A673 (cell line): Measurements from ENCODE around the gene CKAP2L. TPM values are rescaled to one million over a fixed set of nuclear protein-coding genes. Genes with fewer than 3 reads are reported as not detected.

Source experiments
- BruUV-seq: library from RNA; stranded (reverse); fragments of 400-500 nt; replicated peaks from 2 replicates; lab custom pipeline; 2021; lab: Mats Ljungman, UMichigan
- CTCF ChIA-PET: fragments of 300-600 bp; sonication (Branson Sonifier 250); formaldehyde crosslinking; loops from one replicate; lab custom pipeline; 2022; ENCODE audit warnings: antibody characterized with exemption; lab: Charles Lee
- POLR2A ChIA-PET: fragments of 300-600 bp; sonication (Branson Sonifier 250); formaldehyde crosslinking; loops from one replicate; lab custom pipeline; 2022; ENCODE audit warnings: antibody characterized with exemption; ENCODE audit not compliant: low non-redundant PET; lab: Charles Lee
- DNase-seq: peaks from one replicate; pipeline ENCODE4 v3.0.0-alpha.2; 2015; ENCODE audit warnings: low spot score
- H3K27ac ChIP-seq: fragments of 200-600 bp; sonication (generic); 2 replicates; pipeline ENCODE4 v1.5.1; 2016; ENCODE audit warnings: mixed run types, low read depth, mild to moderate bottlenecking, mixed read lengths, antibody characterized with exemption, low read length; ENCODE audit not compliant: poor library complexity, severe bottlenecking
- H3K27me3 ChIP-seq: fragments of 200-600 bp; sonication (generic); replicated peaks from 2 replicates; pipeline ENCODE4 v1.6.1; 2017; ENCODE audit warnings: mixed run types, low read depth, mild to moderate bottlenecking, mixed read lengths, antibody characterized with exemption, low read length; ENCODE audit not compliant: insufficient read depth, poor library complexity
- H3K36me3 ChIP-seq: fragments of 200-600 bp; sonication (generic); 2 replicates; pipeline ENCODE4 v1.6.1; 2016; ENCODE audit warnings: mixed run types, mild to moderate bottlenecking, mixed read lengths, antibody characterized with exemption, low read length; ENCODE audit not compliant: insufficient read depth, poor library complexity, severe bottlenecking
- H3K4me1 ChIP-seq: fragments of 200-600 bp; sonication (generic); 2 replicates; pipeline ENCODE4 v1.6.1; 2017; ENCODE audit warnings: mixed run types, mild to moderate bottlenecking, mixed read lengths, antibody characterized with exemption, low read length; ENCODE audit not compliant: insufficient read depth, poor library complexity, severe bottlenecking
- H3K4me3 ChIP-seq: fragments of 200-600 bp; sonication (generic); 2 replicates; pipeline ENCODE4 v1.5.1; 2016; ENCODE audit warnings: low read depth, mixed run types, mild to moderate bottlenecking, mixed read lengths, low read length; ENCODE audit not compliant: poor library complexity, severe bottlenecking
- H3K9me3 ChIP-seq: fragments of 200-600 bp; sonication (generic); 2 replicates; pipeline ENCODE4 v1.6.1; 2016; ENCODE audit warnings: mixed run types, low read depth, mild to moderate bottlenecking, mixed read lengths, antibody characterized with exemption, low read length; ENCODE audit not compliant: poor library complexity, severe bottlenecking
- EZH2 ChIP-seq: fragments of 200-600 bp; sonication (generic); IDR thresholded peaks from 2 replicates; pipeline ENCODE4 v1.6.1; 2017; ENCODE audit warnings: borderline replicate concordance, low read depth, mild to moderate bottlenecking, mixed read lengths, antibody characterized with exemption, low read length; ENCODE audit not compliant: poor library complexity, severe bottlenecking
- intact Hi-C: fragments of 100-400 bp; cut with micrococcal nuclease; formaldehyde crosslinking; loops from one replicate; pipeline ENCODE4 v1.10.0; 2022; ENCODE audit not compliant: unreplicated experiment
- total RNA-seq: library from RNA; stranded (reverse); gene quantifications from 2 replicates; pipeline ENCODE4 v1.2.3, GENCODE V29; 2021
- TF ChIP-seq, protein P1 (sequence below): fragments of 300-800, 200-600 bp; sonication (generic); conservative IDR thresholded peaks from 2 replicates; pipeline ENCODE4 v1.5.1; 2017; ENCODE audit warnings: low read depth, mild to moderate bottlenecking, antibody characterized with exemption, low read length, moderate library complexity, mixed read lengths

The CKAP2L gene
- total RNA-seq, 1 experiment from 2014 or later: 49.6 TPM

DNA sequence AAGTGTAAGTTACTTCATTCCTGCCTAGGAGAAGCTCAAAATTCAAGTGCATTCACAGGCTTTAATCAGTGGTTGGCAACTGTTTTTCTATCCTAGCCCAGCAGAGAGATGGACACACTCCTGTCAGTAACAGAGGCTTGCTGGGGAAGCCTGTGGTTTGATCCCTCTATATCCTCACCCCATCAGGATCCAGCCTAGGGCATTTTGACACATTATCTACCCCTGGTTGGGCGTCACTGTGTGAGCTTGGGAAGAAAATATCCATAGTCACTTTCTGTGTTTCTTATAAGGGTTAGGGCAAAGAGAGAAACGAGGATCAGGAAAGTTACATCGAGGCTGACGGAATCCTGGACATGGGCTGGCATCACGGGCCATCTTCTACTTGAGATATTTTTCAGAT, 33.6 kb downstream of the CKAP2L start:
- BruUV-seq: no TSS peak
- Histone ChIP-seq H3K27ac (no peak overlapping the region), H3K9me3 (no peaks in the 10 kb centered on the region), H3K27me3 (no peaks in the 10 kb centered on the region), H3K36me3 (no peaks in the 10 kb centered on the region), H3K4me3 (no peak overlapping the region), H3K4me1 (no peaks in the 10 kb centered on the region)
- CTCF ChIA-PET: no interaction called here
- POLR2A ChIA-PET: no interaction called here
- DNase-seq: no peak
- TF ChIP-seq, protein P1, sequence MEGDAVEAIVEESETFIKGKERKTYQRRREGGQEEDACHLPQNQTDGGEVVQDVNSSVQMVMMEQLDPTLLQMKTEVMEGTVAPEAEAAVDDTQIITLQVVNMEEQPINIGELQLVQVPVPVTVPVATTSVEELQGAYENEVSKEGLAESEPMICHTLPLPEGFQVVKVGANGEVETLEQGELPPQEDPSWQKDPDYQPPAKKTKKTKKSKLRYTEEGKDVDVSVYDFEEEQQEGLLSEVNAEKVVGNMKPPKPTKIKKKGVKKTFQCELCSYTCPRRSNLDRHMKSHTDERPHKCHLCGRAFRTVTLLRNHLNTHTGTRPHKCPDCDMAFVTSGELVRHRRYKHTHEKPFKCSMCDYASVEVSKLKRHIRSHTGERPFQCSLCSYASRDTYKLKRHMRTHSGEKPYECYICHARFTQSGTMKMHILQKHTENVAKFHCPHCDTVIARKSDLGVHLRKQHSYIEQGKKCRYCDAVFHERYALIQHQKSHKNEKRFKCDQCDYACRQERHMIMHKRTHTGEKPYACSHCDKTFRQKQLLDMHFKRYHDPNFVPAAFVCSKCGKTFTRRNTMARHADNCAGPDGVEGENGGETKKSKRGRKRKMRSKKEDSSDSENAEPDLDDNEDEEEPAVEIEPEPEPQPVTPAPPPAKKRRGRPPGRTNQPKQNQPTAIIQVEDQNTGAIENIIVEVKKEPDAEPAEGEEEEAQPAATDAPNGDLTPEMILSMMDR: no peak
- TF ChIP-seq EZH2: no peak
- intact Hi-C loops: no loop called here

DNA sequence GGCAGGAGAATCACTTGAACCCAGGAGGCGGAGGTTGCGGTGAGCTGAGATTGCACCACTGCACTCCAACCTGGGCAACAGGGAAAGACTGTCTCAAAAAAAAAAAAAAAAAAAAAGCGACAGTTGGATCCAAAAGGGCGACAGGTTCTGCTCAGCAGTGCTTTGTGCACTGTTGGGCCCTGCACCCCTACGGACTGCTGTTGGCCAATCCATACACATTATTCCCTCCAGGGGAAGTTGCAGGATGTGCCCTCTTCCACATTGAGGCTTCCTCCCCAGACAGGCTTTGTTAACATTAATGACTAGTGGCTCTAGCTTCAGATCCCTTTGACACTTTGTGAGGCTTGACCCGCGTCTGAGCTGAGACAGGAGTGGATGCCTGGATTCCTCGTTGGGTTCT, 34.2 kb downstream of the CKAP2L start:
- H3K36me3 ChIP-seq: no peaks in the 10 kb centered on the region
- no TSS peak for BruUV-seq
- no peak for DNase-seq
- H3K4me3 ChIP-seq: no peak overlapping the region
- intact Hi-C loops: no loop called here
- ChIA-PET CTCF (no interaction called here), POLR2A (no interaction called here)
- no peaks in the 10 kb centered on the region for H3K9me3 ChIP-seq
- H3K27ac ChIP-seq: no peak overlapping the region
- no peaks in the 10 kb centered on the region for H3K4me1 ChIP-seq
- TF ChIP-seq, protein P1: no peak
- TF ChIP-seq EZH2: no peak
- H3K27me3 ChIP-seq: no peaks in the 10 kb centered on the region

DNA sequence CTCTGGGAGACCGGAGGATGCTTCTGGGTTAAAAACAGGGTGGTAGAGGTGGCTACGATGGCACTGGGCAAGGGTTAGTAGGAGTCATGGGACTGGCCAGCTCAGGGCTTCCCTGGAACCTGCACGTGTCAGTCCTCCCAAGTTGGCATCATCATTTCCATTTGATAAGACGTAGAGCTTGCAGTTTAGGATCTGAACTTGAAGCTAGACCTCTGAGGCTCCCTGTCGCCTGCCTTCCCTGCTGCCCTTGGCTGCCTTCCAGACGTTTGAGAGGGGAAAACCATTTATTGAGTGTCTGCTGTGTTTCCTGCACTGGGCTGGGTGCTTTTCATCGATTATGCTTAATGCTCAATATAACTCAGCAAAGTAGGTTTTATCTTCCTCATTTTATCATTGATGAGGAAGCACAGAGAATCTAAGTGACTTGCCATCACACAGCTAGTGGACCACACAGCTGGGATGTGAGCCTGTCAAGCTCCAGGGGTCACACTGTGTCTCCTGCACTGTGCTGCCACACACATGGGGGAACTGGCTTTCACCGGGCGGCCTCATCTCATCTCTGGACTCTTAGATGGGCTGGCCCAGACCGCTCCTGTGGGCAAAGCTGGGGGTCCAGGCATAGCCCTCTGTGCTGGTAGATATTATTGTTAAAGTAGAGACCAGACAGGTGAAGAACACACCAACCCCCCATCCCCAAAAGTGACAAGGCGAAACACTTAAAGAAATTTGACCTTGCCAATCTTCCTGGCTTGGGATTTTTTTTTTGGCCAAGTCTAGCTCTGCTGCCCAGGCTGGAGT, 35.8 kb downstream of the CKAP2L start:
- H3K36me3 ChIP-seq: no peaks in the 10 kb centered on the region
- ChIA-PET CTCF (interaction anchor here (1.0 to 2.3 kb wide), 2 partner anchors 102 to 128 kb away, joined by 3 to 15 read pairs; no protein-coding TSS in a partner anchor), POLR2A (no interaction called here)
- H3K27me3 ChIP-seq: no peaks in the 10 kb centered on the region
- no TSS peak for BruUV-seq
- no peak overlapping the region for H3K27ac ChIP-seq
- intact Hi-C loops: no loop called here
- TF ChIP-seq, protein P1: no peak
- TF ChIP-seq EZH2: no peak
- peak; percentile 33 for DNase-seq
- no peaks in the 10 kb centered on the region for H3K9me3 ChIP-seq
- H3K4me3 ChIP-seq: no peak overlapping the region
- no peaks in the 10 kb centered on the region for H3K4me1 ChIP-seq
